Tibial artery (tissue), 4 donors: ENCODE data around the gene KRT31.

Experiments used
- DNase-seq, 2 donors: peaks; one replicate each; pipeline ENCODE4 v3.0.0-alpha.2; 2019
- H3K27ac ChIP-seq, 2 donors: fragments of 200-600 bp; sonication (generic) in 1 of 2; 1 replicate in 1 of 2; 2 replicates in 1 of 2; pipeline ENCODE4 v1.5.1; 2018 to 2019; ENCODE audit warnings: mild to moderate bottlenecking in 1 of 2
- H3K27me3 ChIP-seq, 2 donors: fragments of 200-600 bp; sonication (generic) in 1 of 2; one replicate each; pipeline versions ENCODE4 v1.5.1 to v1.6.0; 2016 to 2019
- H3K36me3 ChIP-seq, 3 donors: fragments of 200-600 bp; sonication (generic) in 2 of 3; one replicate each; pipeline ENCODE4 v1.5.1; 2016 to 2019; ENCODE audit warnings: mild to moderate bottlenecking in 2 of 3
- H3K4me1 ChIP-seq, 4 donors: fragments of 200-600 bp; sonication (generic) in 2 of 4; 1 replicate in 3 of 4; 2 replicates in 1 of 4; pipeline ENCODE4 v1.5.1; 2016 to 2019
- H3K4me3 ChIP-seq, 2 donors: fragments of 200-600 bp; sonication (generic) in 1 of 2; 1 replicate in 1 of 2; 2 replicates in 1 of 2; pipeline ENCODE4 v1.5.1; 2018 to 2019; ENCODE audit warnings: mild to moderate bottlenecking in 2 of 2
- H3K9me3 ChIP-seq, 3 donors: fragments of 200-600 bp; sonication (generic) in 1 of 3; one replicate each; pipeline ENCODE4 v1.5.1; 2016 to 2019
- CTCF ChIP-seq, 2 experiments: fragments of 200-600 bp in 1 of 2; fragments of 450-650 bp in 1 of 2; IDR thresholded peaks; one replicate each; pipeline ENCODE4 v1.5.1; 2017 to 2019; ENCODE audit warnings: antibody characterized with exemption in 2 of 2, mild to moderate bottlenecking in 1 of 2, moderate library complexity in 1 of 2
- intact Hi-C: fragments of 100-400 bp; cut with DNase I; formaldehyde crosslinking; loops from one replicate; pipeline ENCODE4 v1.15.0; 2023; ENCODE audit warnings: low total_unique reads

The KRT31 gene

DNA sequence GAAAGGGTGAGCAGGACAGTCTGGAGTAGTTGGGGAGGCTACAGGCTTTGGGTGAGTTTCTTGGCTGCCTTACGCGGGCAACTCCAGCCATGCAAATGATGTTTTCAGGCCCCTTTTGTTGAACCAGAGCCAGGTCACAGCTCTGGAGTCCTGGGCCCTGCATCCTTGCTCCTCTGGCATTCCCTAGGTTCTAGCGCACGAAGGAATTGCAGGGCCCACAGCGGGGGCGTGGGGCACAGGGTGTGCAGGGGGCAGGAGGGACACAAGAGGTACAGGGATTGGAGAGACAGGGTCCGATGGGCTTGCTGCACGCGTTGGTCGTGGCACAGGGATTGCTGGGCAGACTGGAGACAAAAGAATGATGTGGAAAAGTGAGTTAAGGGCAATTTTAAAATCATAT is 3.6 kb downstream of the KRT31 start:
- no peak for DNase-seq
- H3K4me1 ChIP-seq = no peaks in the 10 kb centered on the region
- no peaks in the 10 kb centered on the region for H3K9me3 ChIP-seq
- no peaks in the 10 kb centered on the region for H3K36me3 ChIP-seq
- no peak overlapping the region for H3K27ac ChIP-seq
- intact Hi-C loops = no loop called here
- peaks cover 0 to 11% of the 10 kb centered on the region in 2 donors for H3K27me3 ChIP-seq
- no peak for TF ChIP-seq CTCF (IDR thresholded peaks at IDR 0.05)
- H3K4me3 ChIP-seq = no peak overlapping the region

- intact Hi-C loops = no loop called here
These were observed 4.1 kb downstream of the KRT31 start for GRCh38 chr17:41393294-41393693.

DNA sequence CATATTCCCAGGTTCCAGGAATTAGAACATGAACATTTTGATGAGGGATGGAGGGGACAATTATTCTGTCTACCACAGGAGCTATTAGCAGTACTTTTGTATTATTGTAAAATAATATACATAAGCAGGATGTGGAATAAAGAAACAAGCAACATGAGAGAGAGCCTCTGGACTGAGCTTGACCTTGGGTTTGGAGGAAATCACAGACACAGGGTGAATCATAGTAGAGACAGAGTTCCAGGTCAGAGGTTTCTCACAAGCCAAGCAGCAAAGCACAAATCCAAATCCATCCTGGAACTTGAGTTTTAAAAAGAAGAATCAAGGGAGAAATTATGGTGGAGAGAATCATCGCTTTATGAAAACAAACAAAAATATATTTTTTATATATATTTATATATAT is 5.1 kb downstream of the KRT31 start:
- intact Hi-C loops = no loop called here
- no peak overlapping the region for H3K27ac ChIP-seq
- H3K27me3 ChIP-seq = peaks cover 0 to 6% of the 10 kb centered on the region in 2 donors
- H3K4me3 ChIP-seq = no peak overlapping the region
- no peak for DNase-seq
- H3K36me3 ChIP-seq = no peaks in the 10 kb centered on the region
- peaks cover 0 to 4% (median under 1%) of the 10 kb centered on the region in 3 donors for H3K9me3 ChIP-seq
- no peaks in the 10 kb centered on the region for H3K4me1 ChIP-seq
- TF ChIP-seq CTCF (IDR thresholded peaks at IDR 0.05) = no peak

More at GRCh38 chr17:41393294-41393693, 4.1 kb downstream of the KRT31 start:
- peaks cover 0 to 8% of the 10 kb centered on the region in 2 donors for H3K27me3 ChIP-seq
- TF ChIP-seq CTCF (IDR thresholded peaks at IDR 0.05) = no peak
- H3K4me1 ChIP-seq = no peaks in the 10 kb centered on the region
- H3K4me3 ChIP-seq = no peak overlapping the region
- no peak overlapping the region for H3K27ac ChIP-seq
- no peaks in the 10 kb centered on the region for H3K36me3 ChIP-seq
- no peaks in the 10 kb centered on the region for H3K9me3 ChIP-seq
- no peak for DNase-seq

DNA sequence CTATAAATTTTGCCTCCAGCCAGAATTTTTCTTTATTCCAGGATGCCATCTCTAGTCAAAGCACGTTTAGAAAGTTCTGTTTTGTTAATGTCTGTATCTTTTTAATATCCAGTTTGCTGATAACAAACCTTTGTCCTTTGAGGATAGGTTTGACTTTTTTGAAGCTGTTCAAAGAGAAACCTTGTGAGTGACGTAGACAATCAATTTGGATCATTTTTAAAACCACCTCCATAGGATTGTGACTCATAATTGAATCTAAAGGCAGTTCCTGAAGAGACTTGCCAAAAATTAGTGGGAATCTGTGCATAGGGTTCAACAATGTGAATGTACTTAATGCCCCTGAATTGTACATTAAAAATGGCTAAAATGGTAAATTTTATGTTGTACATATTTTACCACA is 5.9 kb downstream of the KRT31 start:
- Histone ChIP-seq H3K9me3 (peaks cover 0 to 11% (median 8%) of the 10 kb centered on the region in 3 donors), H3K27ac (no peak overlapping the region), H3K36me3 (no peaks in the 10 kb centered on the region), H3K27me3 (peaks cover 0 to 6% of the 10 kb centered on the region in 2 donors), H3K4me1 (no peaks in the 10 kb centered on the region), H3K4me3 (no peak overlapping the region)
- TF ChIP-seq CTCF (IDR thresholded peaks at IDR 0.05) = no peak
- DNase-seq = no peak
- intact Hi-C loops = no loop called here

DNA sequence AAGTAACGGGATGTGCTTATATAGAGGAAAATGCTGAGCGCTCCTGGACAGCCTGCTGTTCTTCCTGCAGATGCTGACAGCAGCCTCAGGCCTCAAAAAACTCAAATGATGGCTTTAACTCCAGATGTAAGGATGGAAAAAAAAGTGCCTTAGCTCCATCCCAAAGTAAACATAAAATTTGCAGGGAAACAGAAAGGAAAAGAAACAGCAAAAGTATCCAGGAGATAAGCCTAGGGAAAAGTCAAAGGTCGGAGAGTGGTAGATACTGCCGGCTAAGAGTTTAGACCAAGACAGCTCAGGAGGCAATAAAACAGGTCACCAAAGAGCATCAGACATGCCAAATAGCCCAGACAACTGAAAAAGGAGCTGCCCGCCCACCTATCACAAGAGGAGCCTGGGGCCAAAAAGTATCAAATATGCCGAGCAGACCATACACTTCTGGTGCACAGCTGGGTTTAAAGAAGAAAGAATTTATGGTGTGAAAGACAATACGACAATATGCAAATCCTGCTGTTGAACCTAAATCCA is 6.9 kb downstream of the KRT31 start:
- no peak for DNase-seq
- no peak for TF ChIP-seq CTCF (IDR thresholded peaks at IDR 0.05)
- H3K27me3 ChIP-seq = peaks cover 0 to 6% of the 10 kb centered on the region in 2 donors
- H3K36me3 ChIP-seq = no peaks in the 10 kb centered on the region
- intact Hi-C loops = no loop called here
- H3K4me1 ChIP-seq = no peaks in the 10 kb centered on the region
- no peak overlapping the region for H3K27ac ChIP-seq
- no peak overlapping the region for H3K4me3 ChIP-seq
- H3K9me3 ChIP-seq = peaks cover 3 to 17% (median 8%) of the 10 kb centered on the region in 3 donors

DNA sequence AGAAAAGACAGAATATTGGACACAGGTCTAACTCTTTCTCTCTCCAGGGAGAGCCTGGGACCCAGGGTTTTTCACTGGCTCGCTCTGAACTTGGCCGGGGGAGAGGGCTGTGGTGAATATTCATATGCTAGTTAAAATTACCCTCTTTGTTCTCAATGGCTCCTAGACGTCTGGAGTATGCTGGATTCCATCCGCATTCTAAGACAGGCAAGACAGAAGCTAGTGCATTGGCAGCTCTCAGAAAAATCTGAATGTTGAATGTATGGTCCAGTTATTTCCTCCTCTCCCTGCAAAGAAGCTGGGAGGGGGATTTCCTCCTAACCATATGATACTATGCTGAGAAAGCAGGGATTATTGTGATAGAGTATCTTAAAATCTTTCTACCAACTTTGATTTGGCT is 9.7 kb downstream of the KRT31 start:
- no peak overlapping the region for H3K4me3 ChIP-seq
- peaks cover 3 to 17% (median 8%) of the 10 kb centered on the region in 3 donors for H3K9me3 ChIP-seq
- H3K27ac ChIP-seq = no peak overlapping the region
- no peak for TF ChIP-seq CTCF (IDR thresholded peaks at IDR 0.05)
- intact Hi-C loops = no loop called here
- H3K36me3 ChIP-seq = no peaks in the 10 kb centered on the region
- no peaks in the 10 kb centered on the region for H3K4me1 ChIP-seq
- H3K27me3 ChIP-seq = peaks cover 0 to 6% of the 10 kb centered on the region in 2 donors
- DNase-seq = no peak
